Inflammatory macrophage (primary cell): ENCODE measurements around the gene ESYT3.
"Not testable (repeated sequence)": the region's sequence is repeated elsewhere in the genome, so short reads cannot be mapped to it uniquely, and the experiment has no call there.

Experiments used
- DNase-seq, 2 donors: peaks; one replicate each; pipeline ENCODE4 v3.0.0-alpha.2; 2020 to 2022

Gene ESYT3

DNA sequence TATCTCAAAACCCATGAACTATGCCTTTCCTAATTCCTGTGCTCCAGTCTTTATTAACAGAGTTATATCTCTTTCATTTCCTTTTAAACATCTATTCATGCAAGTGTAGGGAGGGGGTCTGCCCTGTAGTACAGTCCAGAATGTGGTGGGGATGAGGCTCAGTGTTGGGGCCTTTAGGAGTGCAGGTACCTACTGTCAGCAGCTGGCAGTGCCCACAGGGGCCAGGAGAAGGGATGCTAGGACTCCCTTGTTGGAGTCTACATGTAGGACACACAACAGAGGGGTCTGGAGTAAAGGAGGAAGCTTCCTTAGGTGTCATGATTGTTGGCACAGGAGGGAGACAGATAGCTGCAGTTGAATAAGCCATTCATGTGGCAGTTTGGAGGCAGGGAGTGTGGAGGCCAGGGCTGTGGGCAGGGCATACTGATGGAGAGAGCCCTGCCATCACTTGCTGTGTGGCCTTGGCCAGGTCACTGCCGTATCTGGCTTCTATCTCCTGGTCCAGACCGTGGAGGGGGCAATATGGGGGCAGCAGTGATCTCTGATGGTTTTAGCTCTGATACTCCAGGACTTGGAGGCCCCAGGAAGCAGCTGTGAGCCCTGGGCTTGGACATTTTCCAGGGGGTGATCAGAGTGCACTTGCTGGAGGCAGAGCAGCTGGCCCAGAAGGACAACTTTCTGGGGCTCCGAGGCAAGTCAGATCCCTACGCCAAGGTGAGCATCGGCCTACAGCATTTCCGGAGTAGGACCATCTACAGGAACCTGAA lies 29.5 kb downstream of the ESYT3 start:
- DNase-seq: no peak

DNA sequence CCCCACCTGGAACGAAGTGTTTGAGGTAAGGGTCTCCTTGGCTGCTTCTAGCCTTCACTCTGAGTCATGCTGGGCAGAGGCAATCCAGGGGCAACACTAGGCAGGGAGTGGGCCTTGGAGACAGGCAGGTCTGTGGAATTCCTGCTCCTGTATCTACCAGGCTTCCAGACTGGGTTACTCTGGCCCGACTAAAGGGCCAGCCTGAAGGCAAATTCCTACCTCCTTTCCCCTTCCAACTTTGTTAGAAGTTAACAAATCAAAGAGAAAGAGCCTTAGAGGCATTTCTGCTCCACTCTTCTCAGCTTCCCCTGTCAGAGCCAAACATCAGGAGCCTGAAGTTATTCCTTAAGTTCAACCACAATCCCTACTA lies 30.1 kb downstream of the ESYT3 start:
- no peak for DNase-seq

DNA sequence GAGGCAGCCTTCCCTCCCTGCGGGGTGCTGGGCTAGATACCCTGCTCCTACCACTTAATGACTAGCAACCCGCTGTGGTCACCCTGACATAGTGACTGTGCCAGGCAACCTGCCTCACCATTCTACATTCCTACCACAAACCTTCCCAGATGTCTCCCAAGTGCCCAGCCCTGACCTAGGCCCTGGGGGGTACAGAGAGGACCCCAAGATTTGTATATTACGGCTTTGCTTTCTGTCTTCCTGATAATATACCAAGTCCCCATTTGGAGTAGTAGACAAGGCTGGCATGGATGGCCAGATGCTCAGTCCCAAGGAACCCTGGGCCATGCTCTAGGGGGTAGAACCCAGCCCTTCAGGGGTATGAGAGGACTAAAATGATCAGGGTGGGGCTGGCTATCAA lies 31.0 kb downstream of the ESYT3 start:
- DNase-seq: no peak

DNA sequence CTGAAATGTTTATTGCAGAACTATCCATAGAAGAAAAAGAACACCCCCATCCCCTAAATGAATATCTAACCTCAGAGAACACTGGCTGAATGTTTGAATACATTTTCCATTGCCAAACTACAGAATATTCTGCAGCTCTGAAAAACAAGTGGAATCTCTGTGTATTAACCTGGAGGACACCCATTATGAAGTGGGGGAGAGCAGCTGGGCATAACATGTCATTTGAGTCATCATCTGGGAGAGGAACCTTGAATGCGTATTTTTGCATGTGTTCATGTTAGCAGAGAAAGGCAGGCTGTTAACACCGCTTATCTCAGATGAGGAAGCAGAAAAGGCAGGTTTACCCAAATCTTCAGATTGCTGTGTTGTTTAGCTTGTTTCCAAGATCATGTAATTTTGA lies 31.5 kb downstream of the ESYT3 start:
- DNase-seq: no peak

DNA sequence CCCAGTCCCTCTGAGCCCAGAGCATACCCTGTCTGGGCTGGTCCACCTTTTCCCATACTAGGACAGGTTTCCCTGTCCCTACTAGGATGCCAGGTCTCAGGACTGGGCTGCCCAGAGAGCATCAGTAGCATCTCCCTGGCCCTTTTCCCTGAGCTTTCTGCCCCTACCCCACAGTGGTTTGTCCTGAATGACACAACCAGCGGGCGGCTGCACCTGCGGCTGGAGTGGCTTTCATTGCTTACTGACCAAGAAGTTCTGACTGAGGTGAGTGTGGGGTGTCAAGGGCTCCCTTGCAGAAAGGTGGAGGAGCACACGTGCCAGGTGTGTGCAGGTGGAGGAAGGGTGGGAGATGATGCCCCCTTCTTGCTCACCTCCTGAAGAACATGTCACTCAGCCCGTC lies 33.5 kb downstream of the ESYT3 start:
- no peak for DNase-seq

DNA sequence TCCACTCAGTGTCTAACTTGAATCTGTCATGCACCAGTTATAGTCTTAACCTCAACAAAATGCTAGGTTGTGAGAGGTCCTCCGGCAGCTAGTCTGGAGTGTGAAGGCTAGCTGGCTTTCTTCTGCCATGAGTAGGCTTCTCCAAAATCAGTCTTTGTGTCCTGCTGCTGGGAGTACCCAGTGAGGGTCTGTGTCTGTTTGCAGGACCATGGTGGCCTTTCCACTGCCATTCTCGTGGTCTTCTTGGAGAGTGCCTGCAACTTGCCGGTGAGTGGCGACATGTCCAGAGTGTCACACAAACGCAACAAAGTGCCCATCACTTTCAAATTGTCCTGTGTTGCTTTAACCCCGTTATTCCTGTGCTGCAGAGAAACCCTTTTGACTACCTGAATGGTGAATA lies 34.0 kb downstream of the ESYT3 start:
- DNase-seq: no peak

DNA sequence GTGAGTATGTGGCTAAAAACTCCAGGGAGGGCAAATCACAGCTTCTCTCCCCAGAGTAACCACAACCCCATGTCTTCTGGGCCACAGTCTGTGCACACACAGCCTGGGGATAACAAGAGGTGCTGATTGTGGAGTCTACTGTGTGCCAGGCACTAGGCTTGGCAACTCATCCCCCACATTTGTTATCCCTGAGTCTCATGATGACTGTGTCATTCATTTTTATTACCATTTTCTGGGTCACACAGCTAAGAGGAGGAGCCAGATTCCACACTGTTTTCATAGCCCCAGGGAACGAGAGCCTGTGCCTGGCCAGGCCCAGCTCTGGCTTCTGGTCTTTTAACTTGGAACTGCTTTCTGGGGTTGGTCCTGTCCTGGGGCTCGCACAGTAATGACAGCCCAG lies 34.5 kb downstream of the ESYT3 start:
- DNase-seq: no peak

DNA sequence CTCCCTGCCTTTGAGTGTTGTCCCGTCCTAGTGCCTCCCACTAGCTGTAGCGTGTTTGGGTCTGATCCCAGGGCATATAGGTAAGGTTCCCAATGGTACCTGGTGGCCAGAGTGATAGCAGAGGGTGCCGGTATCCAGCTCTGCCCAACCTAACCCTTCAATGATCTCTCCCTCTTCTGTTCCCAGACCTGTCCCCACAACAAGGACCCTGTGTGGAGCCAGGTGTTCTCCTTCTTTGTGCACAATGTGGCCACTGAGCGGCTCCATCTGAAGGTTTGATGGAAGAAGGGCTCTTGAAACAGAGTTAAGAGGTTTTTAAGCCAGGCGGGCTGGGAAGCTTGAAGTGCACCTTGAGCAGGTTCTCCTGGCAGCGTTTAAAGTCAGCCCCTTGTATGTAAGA lies 35.5 kb downstream of the ESYT3 start:
- no peak for DNase-seq

DNA sequence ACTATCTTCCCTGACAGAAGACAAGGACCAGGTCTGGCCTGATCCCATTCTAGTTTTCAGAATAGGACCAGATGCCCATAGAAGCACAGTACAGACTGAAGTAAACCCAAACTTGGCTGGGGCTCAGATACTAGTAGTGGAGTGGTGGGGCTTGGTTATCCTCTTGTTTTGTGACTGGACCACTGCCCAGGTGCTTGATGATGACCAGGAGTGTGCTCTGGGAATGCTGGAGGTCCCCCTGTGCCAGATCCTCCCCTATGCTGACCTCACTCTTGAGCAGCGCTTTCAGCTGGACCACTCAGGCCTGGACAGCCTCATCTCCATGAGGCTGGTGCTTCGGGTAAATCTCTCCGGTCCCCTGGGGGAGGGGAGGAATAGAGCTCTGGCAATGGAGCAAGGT lies 36.3 kb downstream of the ESYT3 start:
- no peak for DNase-seq

DNA sequence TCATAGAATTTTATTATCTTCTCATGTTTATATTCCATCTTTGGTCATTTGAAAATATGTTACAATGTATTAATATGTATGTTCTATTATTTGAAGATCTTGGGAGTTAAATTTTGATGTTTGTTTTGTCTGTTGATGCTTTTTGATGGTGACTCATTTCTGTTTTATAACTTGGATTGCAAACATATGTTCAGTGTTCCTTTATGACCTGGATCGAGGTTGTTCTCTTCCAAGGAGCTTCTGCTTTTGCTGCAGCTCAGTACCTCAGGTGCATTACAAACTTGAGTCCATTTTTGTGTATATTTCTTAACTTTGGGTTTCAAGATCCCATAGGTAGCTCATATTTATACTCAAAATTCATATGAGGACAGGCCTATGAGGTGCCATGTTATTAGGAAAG lies 37.1 kb downstream of the ESYT3 start:
- DNase-seq: no peak

DNA sequence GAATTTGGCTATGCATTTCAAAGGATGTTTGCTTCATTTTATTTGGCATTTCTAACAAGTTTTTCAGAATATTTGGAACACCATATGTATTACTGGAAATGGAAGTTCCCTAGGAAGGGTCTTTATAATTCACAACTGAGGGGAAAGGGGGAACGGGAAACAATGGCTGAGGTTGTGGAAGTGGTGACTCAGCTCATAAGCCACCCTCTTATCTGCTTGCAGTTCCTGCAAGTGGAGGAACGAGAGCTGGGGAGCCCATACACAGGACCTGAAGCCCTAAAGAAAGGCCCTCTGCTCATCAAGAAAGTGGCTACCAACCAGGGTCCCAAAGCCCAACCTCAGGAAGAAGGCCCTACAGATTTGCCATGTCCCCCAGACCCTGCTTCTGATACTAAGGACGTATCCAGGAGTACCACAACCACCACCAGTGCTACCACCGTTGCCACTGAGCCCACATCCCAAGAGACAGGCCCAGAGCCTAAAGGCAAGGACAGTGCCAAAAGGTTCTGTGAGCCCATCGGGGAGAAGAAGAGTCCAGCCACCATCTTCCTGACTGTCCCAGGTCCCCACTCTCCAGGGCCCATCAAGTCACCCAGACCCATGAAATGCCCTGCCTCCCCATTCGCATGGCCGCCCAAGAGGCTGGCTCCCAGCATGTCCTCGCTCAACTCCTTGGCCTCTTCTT lies 37.9 kb downstream of the ESYT3 start:
- DNase-seq: no peak

DNA sequence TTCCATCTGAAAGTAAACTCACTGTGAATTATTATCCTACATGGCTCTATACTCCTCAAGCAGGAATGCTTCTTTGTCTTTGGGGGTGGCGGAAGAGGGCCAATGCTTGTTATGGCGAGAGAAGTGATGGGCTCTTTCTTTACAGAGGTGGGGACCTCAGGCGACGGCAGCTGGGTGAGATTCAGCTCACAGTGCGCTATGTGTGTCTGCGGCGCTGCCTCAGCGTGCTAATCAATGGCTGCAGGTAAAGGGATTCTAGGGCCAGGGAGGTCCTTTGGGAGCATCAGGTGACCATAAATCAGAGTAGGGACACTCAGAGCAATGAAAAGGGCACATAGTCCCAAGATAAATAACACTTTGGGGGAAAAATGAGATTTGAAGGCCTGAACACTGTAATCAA lies 39.0 kb downstream of the ESYT3 start:
- no peak for DNase-seq

DNA sequence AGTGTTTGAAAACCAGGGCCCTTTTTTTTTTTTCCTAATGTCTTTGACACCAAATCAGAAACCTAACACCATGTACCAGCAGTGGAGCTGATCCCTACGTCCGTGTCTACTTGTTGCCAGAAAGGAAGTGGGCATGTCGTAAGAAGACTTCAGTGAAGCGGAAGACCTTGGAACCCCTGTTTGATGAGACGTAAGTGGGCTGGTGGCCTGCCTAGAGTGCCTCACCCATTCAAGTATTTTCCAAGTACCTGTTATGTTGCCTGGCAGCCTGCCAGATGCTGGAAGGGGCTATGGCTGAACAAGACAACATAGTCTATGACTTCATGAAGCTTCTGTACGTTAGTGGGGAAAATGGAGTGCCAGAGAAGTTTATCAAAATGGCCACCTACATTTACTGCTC lies 39.7 kb downstream of the ESYT3 start:
- DNase-seq: no peak

DNA sequence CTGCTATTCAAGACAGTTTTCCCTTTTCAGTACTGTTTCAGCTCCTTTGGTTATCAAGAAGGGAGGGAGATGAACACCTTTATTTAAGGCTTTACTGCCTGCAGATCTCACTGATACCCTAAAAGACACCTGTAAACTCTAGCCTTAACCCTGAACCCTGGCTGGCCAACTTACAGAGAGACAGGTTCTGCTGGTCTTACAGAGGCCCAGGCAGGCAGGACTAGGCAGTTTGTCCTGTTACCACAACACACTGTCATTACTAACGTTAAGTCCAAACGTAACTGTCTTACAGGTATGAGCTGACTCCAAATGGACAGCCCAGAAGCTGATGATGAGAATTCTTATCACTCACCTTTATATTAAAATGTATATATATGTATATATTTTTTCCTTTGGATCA lies 42.1 kb downstream of the ESYT3 start:
- DNase-seq: no peak

DNA sequence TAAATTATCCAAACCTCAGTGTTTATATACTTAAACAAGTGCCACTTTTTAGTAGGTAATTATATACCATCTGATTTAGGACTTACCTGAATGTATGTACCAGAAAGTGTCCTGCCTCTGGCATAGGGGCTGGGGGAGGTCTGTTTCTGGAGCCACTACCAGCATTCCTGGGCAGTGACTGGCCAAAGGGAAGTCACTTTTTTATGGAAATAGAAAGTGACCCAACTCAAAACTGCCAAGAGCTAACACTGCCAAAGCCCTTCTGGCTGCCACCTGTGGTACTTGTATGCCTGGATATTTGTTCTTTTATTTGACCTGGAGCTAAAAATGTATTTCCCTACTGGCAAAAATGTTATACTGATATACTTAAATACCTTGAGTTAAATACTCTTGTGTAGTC lies 42.7 kb downstream of the ESYT3 start:
- DNase-seq: no peak

DNA sequence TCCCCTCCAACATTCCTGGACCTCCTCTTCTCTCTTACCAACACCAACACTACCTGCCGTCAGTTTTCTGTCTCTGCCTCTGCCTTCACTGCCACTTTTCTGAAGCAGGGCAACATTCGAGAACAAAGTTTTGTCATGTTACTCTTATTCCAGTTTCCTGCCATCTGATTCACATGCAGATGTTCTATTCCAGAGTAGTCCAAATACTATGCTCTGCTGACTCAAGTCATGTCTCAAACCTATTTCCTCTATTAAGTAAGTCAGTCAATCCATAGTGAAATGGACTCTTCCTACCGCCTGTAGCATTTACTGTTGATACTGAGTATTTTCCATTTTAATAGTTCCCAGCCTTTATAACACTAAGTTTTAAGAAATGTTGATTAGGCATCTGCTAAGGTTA lies 43.4 kb downstream of the ESYT3 start:
- no peak for DNase-seq

DNA sequence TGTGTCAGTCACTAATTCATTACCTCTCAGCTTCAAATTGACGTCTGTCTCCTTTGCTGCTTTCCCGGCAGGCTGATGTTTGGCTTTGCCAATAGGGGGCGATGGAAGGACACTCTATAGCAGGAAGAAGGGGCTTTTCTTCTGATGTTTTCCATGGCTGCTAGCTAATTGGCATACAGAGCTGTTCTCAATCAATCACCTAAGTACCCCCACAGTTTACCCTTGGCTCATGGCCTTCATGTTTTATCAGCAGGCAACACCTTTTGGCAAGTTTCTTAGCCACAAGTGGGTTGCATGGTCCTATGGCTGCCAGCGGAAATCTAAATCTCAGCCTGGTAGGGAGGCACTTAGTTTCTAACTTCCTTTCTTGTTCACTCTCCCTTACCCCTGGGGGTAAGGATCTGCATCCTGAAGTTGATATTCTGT lies 45.0 kb downstream of the ESYT3 start:
- DNase-seq: peak; percentile 36 to 53

DNA sequence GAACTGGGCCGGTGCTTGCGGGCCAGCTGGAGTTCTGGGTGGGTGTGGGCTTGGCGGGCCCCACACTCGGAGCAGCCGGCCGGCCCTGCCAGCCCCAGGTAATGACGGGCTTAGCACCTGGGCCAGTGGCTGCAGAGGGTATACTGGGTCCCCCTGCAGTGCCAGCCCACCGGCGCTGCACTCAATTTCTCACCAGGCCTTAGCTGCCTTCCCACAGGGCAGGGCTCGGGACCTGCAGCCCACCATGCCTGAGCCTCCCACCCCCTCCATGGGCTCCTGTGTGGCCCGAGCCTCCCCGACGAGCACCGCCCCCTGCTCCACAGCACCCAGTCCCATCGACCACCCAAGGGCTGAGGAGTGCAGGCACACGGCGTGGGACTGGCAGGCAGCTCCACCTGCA lies 50.3 kb downstream of the ESYT3 start:
- not testable (repeated sequence) for DNase-seq

DNA sequence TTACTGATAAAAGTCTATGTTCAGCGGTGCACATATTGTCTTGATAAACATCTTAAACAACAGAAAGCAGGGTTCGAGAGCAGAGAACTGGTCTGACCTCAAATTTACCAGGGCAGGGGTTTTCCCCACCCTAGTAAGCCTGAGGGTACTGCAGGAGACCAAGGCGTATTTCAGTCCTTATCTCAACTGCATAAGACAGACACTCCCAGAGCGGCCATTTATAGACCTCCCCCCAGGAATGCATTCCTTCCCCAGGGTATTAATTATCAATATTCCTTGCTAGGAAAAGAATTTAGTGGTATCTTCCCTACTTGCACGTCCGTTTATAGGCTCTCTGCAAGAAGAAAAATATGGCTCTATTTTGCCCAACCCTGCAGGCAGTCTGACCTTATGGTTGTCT lies 52.2 kb downstream of the ESYT3 start:
- not testable (repeated sequence) for DNase-seq

DNA sequence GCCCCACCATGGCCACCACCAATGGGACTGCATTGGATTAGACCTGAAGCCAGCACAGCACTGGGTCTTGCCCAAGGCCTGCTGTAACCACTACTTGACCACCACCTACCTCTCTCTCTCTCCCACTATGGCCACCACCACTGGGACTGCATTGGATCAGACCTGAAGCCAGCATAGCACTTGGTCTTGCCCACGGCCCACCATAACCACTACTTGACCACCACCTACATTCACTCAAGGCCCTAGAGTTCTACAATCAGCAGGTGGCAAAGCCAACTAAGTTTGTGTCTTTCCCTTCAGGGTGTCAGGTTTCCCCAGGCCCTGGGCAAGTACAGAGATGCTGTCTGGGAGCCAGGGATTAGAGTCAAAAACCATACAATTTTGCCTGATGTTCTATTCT lies 57.6 kb downstream of the ESYT3 start:
- DNase-seq: no peak

DNA sequence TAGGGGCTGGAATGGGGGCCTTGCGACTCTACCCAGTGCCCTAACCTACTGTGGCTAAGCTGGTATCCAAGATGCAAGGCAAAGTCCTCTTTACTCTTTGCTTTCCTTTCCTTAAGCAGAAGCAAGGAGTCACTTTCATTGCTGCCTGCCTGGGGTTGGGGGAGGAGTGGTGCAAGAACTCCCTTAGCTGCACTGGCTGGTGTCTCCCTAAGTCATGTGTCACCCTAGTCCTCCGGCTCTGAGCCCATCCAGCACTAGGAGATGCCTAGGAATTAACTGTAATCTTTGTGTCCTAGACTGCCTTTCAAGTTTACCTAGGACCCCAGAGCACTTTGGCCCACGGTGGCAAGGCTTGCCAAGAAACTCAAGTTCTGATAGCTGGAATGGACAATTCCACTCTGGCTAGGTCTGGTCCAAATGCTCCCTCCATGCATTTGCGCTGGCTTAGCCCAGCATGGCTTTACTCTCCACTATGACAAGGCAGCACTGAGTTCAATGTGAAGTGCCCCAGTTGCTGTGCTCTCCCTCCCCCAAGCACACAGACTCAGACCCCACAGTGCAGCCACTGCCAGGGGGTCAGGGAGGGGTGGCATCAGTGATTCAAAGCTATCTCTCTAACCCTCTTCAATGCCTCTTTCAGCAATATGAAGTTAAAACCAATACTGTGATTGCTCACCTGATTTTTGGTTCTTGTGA lies 58.7 kb downstream of the ESYT3 start:
- DNase-seq: no peak

DNA sequence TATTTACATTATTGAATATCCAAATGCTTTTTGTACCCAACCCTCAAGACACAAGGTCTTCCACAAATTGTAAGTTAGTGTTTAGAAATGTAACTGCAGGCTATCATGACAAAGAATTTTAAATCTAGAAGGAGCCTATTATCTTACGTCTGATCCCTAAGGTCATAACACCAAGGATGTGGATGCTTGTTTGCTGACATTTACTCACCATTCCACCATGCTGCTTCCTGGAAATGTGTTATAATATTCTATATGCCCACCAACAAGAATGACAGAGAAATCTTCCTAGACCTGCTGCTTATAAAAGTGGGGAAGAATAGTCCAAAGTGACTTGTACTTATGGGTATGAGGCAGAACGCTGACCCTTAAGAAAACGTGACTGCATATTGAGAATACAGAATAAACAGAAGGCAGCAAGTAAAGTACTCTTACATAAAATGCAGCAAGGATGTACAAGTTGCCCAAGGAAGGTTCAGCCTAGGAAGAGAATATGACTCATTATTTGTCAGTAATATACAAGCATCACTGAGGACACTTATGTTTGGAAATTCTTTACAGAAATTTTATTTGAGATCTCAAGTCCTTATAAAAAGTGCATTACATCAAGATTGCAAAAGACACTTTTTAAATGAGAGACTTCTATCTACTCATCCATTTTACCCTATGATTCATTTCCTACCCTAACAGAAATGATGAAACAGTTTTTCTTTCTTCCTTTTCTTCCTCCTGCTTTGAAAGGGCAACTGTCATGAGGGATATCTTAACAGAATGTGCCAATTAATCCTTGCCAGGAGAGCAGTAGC lies 59.6 kb downstream of the ESYT3 start:
- DNase-seq: peak; percentile 41 to 79

DNA sequence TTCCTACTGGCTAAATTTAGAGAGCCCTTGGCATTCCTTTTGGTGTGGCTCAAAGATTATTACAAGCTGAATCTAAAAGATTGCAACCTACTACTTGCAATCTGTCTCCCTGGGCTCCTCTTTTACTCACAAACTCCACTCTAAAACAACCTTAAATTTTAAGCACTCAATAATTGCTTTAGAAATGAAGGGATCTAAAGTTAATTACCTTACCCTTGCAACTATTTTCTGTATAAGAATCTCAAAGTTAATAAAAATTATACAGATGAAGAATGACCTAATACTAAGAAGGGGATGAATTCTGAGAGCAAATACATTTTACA lies 60.2 kb downstream of the ESYT3 start:
- DNase-seq: no peak
